ENCODE data around the gene ELOB.

ELOB gene

GRCh38 chr16:2784358-2785100 lies 7.4 kb upstream of the ELOB start:
- no peak for DNase-seq (ENCODE audit: low read depth in 1 of 2, low spot score in 1 of 2)

- DNase-seq (ENCODE audit: low read depth in 1 of 2, low spot score in 1 of 2), result no peak
These were observed 6.7 kb upstream of the ELOB start for GRCh38 chr16:2783581-2784357.

- no peak for DNase-seq (ENCODE audit: low read depth in 1 of 2, low spot score in 1 of 2)
These were observed 5.7 kb upstream of the ELOB start for GRCh38 chr16:2782583-2783351.

- DNase-seq (ENCODE audit: low read depth in 1 of 2, low spot score in 1 of 2), result no peak
These were observed 3.2 kb upstream of the ELOB start for GRCh38 chr16:2779978-2780898.

- DNase-seq (ENCODE audit: low read depth in 1 of 2, low spot score in 1 of 2), result no peak
These were observed 2.3 kb upstream of the ELOB start for GRCh38 chr16:2779151-2779920.

GRCh38 chr16:2778630-2778958 lies 1.5 kb upstream of the ELOB start:
- DNase-seq (ENCODE audit: low read depth in 1 of 2, low spot score in 1 of 2), result no peak

GRCh38 chr16:2777903-2778629 lies 986 bp upstream of the ELOB start:
- no peak for DNase-seq (ENCODE audit: low read depth in 1 of 2, low spot score in 1 of 2)

GRCh38 chr16:2776500-2777139 lies 460 bp downstream of the ELOB start:
- DNase-seq (ENCODE audit: low read depth in 1 of 2, low spot score in 1 of 2), result no peak

- DNase-seq (ENCODE audit: low read depth in 1 of 2, low spot score in 1 of 2), result no peak
These were observed 1.1 kb downstream of the ELOB start for GRCh38 chr16:2775765-2776499.

GRCh38 chr16:2775131-2775716 lies 1.9 kb downstream of the ELOB start:
- DNase-seq (ENCODE audit: low read depth in 1 of 2, low spot score in 1 of 2), result no peak

GRCh38 chr16:2774161-2774891 lies 2.8 kb downstream of the ELOB start:
- DNase-seq (ENCODE audit: low read depth in 1 of 2, low spot score in 1 of 2), result no peak

GRCh38 chr16:2773188-2773968 lies 3.7 kb downstream of the ELOB start:
- DNase-seq (ENCODE audit: low read depth in 1 of 2, low spot score in 1 of 2), result no peak

- DNase-seq (ENCODE audit: low read depth in 1 of 2, low spot score in 1 of 2), result no peak
These were observed 5.3 kb downstream of the ELOB start for GRCh38 chr16:2771496-2772402.

GRCh38 chr16:2770057-2770951 lies 6.8 kb downstream of the ELOB start:
- DNase-seq (ENCODE audit: low read depth in 1 of 2, low spot score in 1 of 2), result no peak

All from activated CD4-positive, alpha-beta T cell treated with anti-CD3 and anti-CD28 coated beads, Interleukin-2, amount 50 U/mL, for 24 hours (primary cell).